Measurements from ENCODE around the gene CPA1.

Gene CPA1

DNA sequence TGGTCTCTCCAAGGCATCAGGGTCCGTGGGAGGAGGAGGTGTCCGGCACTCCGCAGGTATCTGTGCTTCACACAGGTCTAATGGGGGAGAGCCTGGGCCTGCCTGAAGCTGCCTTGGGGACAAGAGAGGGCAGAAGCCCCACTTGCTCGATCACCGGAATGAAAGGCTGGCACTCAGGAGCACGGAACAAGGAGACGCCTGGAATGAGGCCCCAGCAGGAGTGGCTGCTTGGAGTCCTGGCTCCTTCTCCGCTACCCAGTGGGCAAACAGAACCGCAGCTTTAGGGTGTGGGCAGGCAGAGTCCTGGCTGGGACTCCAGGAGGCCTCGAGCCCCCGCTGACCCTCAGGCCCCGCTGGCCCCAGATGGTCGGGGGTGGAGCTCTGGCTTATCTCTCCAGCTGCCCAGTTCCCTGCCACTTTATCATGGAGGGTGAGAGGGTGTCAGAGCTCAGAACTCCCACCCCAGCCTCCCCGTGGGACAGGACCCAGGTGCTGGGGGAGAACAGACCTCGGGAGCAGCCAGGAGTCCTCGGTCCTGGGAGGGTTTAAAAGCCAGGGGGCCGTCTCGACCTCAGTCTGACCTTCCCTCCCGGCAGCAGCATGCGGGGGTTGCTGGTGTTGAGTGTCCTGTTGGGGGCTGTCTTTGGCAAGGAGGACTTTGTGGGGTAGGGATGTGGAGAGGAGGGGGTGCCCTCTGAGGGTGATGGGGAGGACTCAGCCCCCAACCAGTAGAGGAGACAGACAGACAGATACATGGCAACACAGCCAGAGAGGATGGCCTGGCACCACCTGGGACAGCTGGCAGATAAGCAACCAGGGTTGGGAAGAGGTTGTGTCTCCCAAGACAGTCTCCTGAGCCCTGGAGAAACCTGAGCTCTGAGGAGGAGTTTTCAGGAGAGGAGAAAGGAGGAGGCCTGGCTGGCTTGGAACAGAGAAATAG lies at the start of gene CPA1:
Gene CPA1, plus strand, starts transcription at position 574 of the 940 bp plus-strand sequence. Its CDS starts 27 bp downstream, at position 601.
- DNase-seq (ENCODE audit: low spot score), result no peak

DNA sequence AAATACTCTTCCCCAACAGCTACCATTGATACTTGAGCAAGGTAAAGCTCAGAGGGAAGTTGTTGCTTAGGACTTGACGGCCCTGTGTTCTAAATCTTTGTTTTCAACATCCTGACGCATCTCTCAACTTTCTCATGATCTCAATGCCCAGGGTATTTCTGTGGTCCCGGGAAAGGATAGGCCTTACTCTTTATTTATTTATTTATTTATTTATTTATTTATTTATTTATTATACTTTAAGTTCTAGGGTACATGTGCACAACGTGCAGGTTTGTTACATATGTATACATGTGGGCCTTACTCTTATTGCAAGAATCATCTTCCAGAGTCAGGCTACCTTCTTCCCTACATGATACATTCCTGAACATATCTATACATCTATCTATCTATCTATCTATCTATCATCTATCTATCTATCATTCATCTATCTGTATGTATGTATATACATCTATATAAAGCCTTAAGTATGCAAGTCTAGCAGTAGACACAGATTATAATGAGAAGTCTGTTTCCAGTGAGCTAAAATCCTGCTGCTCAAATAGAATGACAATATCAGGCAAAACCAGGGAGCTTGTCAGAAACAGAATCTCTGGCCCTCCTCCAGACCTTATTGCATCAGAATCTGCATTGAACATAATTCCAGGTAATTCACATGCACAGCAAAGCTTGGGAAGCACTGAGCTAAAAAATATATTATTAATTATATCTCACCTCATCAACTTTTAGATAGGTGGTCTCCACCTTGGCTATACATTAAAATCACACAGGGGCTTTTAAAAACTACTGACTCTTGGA lies 47.8 kb upstream of the CPA1 start:
- no peak for DNase-seq (ENCODE audit: low spot score)

GRCh38 chr7:130333832-130334231 lies 46.5 kb upstream of the CPA1 start:
- DNase-seq (ENCODE audit: low spot score), result no peak

DNA sequence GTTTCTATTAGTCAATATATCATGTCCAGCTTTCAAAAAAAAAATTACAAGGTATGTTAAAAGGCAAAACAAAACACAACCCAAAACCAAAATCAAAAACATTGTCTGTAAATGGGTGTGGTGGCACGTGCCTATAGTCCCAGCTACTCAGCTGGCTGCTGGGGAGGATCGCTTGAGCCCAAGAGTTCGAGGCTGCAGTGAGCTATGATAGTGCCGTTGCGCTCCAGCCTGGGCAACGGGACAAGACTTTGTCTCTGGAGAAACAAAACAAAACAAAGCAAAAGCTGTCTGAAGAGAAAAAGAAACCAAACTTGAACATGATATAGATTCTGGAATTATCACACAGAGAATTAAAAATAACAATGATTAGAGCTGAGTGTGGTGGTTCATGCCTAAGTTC lies 46.0 kb upstream of the CPA1 start:
- DNase-seq (ENCODE audit: low spot score), result no peak

DNA sequence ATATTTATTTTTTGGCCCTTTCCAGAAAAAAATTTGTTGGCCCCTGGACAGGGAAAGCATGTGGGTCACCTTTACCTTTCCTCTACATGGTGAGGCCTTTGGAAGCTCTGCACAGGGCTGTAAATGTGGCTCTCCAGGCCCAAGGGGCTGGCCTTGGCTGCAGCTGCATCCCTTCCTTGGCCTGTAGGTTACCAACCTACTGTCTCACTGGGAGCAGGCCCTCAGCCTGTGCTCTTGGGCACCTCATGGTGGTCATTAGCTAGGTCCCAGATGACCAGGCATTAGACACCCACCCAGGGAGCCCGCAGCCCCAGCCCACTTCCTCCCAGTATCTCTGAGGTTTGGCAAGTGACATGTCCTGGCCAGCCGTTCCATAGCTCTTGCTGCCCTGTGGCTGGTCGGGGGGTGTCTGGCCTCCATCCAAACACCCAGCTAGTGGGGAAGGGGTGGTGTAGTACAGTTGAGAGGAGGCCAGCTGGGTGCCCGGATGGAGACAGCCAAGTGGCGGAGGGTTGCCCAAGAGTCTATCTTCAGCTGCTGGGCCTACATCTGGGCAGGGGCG lies 42.8 kb upstream of the CPA1 start:
- no peak for DNase-seq (ENCODE audit: low spot score)

DNA sequence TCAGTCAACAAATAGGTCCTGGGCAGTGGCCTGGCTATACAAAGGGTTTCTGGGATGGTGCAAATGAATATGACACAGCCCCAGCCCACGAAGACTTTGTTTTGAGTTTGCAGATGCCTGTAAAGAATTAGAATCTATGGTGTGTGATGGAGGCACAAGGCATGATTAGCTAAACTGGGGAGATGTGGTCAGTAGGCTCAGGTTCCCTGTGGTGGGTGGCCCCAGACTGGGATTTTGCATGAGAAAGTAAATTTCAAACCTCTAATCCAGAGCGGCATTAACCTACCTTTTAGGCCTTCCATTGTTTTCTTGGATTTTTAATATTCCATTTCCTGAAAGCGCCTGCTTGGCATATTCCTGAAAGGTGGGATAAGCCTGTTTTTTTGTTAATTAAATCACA lies 42.1 kb upstream of the CPA1 start:
- DNase-seq (ENCODE audit: low spot score), result no peak

GRCh38 chr7:130341882-130342281 lies 38.4 kb upstream of the CPA1 start:
- no peak for DNase-seq (ENCODE audit: low spot score)

DNA sequence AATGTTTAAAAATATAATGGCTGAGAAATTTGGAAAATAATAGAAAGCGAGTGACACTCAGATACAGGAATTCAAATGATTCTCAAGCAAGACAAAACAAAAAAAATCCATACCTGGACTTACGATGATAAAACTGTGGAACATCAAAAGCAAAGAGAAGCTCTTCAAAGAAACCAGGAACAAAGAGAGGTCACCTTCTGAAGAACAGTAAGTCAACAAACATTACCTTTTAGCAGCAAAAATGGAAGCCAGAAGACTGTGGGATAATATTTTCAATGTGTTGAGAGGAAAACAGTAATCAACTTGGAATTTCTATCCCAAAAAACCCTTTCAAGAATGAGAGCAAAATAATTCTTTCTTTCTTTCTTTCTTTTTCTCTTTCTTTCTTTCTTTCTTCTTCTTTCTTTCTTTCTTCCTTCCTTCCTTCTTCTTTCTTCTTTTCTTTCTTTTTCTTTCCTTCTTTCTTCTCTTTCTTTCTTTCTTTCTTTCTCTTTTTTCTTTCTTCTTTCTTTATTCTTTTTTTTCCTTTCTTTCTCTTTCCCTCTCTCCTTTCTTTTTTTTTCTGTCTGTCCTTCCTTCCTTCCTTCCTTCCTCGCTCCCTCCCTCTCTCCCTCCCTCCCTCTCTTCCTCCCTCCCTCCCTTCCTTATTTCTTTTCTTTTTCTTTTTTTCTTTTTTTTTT lies 37.5 kb upstream of the CPA1 start:
- no peak for DNase-seq (ENCODE audit: low spot score)

- DNase-seq (ENCODE audit: low spot score), result no peak
Observed at GRCh38 chr7:130344271-130344866, 35.9 kb upstream of the CPA1 start, which contains the start of gene CPA5. Gene CPA5, plus strand, starts transcription at chr7:130344816. Its CDS starts 1,670 bp downstream, at chr7:130346486.

DNA sequence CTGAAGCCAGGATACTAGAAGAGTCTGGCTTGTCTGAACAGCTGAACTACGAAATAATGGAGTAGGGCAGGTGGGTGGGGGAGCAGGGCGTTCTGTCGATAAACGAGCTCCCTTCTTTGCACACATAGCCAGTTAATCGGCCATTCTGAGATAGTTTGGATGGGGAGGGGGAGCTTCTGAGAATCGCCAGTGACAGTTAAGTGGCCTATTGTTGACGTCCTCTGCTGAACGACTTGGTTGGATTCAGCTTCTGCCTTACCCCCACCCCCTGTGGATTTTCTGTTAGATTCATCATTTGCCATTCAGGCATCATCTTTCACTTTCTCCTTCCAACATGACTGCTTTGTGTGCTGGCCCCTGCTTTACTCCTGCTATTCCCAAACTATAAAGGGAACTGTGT lies 35.2 kb upstream of the CPA1 start:
- DNase-seq (ENCODE audit: low spot score), result no peak

DNA sequence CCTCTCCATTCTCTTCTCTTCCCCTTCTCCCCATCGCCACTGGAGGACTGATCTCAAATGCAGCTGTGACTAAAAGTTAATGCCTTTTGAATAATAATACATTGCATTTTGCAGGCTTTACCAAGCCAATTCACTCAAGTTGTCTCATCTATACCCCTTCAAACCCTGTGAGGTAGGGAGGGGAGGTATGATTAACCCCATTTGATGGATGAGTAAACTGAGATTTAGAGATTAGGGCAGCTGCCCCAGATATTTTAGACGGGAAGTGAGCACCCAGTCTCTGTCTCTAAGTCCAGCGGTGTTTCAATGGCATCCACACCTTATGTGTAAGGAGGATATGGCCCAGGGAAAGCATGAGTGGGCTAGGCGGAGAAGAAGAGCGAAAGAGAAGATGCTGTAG lies 34.6 kb upstream of the CPA1 start:
- no peak for DNase-seq (ENCODE audit: low spot score)

DNA sequence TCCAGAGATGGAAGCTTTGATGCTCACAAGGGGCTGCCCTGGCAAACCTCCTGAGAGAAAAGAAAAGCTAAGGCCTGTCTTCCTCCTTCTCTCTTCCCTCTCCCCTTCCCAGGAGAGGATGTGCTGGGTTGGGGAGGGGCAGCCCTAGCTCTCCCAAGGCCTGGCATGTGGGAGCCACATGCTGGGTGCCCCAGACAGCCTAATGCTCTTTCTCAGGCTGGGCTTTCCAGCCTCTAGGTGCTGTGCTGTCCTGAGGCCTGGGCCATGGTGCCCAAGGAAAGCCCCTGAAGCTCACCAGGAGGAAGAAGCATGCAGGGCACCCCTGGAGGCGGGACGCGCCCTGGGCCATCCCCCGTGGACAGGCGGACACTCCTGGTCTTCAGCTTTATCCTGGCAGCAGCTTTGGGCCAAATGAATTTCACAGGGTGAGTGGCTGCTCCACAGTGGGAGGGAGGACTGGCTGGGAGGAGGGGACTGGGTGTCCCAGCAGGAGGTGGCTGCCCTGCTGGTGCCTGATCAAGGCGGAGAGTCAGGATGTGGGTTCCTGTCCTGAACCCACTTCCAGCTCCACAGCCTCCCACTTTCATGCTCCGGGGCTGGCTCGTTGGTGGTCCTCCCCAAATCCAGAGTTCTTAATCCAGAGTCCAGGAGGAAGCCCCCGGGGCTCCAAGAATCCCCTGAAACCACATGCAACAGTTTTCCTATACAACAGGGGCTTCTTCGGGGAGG lies 34.0 kb upstream of the CPA1 start:
- DNase-seq (ENCODE audit: low spot score), result no peak

DNA sequence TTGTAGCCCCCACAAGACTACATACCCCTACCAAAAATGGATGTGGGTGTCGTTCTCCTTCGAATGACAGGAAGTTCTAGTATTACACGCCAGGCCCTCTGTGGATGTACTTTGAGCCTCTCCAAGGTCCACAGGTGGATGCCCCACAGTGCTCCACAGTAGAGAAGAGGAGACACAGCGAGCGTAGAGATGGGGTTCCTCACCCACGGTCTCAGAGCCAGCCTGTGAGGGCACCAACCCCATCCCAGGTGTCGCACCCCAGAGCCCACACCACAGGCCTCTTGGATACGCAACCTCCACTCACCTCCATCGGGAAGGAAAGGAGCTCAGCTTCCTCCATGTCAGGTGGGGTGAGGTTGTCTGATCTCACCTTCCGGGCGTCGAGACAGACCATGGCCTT lies 33.4 kb upstream of the CPA1 start:
- DNase-seq (ENCODE audit: low spot score), result no peak

DNA sequence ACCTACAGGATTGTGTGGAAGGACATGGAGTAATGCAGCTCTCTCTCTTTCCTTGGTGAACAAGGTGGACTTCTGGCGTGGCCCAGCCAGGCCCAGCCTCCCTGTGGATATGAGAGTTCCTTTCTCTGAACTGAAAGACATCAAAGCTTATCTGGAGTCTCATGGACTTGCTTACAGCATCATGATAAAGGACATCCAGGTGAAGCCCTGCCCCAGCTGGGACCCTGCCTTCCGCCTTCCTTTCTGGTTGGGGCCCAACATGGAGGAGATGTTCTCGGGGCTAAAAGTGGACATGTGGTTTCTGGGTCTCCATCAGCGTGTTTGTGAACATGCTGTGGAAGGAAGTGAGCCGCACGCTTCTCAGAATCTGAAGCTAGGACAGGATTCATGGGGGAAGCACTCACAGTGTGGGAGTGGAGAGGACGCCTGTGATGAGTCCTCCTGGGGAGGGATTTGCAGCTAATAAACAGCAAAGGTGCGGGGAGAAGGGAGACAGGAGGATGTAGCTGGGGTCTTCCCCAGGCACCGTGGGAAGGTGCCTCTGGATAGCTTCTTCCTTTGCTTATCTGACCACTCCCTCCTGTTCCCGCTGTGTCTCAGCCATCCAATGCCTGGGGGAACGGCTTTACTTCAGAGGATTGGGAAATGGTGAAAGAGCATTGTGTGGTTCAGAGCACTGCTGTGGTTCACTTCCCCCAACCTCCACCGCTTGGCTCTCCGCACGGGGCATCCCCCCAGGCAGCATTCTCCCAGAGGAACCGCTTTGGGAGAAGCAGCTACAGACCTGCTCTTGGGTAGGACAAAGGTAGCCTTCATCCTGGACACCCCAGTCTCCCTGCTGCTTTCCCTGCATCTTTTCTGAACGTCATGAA lies 30.1 kb upstream of the CPA1 start:
- DNase-seq (ENCODE audit: low spot score), result peak; percentile 30

GRCh38 chr7:130350945-130351790 lies 29.1 kb upstream of the CPA1 start:
- no peak for DNase-seq (ENCODE audit: low spot score)

- DNase-seq (ENCODE audit: low spot score), result no peak
Observed at GRCh38 chr7:130351791-130352090, 28.6 kb upstream of the CPA1 start.

GRCh38 chr7:130352194-130353074 lies 27.9 kb upstream of the CPA1 start:
- DNase-seq (ENCODE audit: low spot score), result peak; percentile 60

- DNase-seq (ENCODE audit: low spot score), result no peak
Observed at GRCh38 chr7:130353196-130353595, 27.1 kb upstream of the CPA1 start.
